ENCODE measurements around the gene MKLN1. TPM values are rescaled to one million over a fixed set of nuclear protein-coding genes. Genes with fewer than 3 reads are reported as not detected.
A peak's percentile ranks its signal among the peaks of the same experiment; 100 is the strongest.

MKLN1 gene
- total and polyA plus RNA-seq, 2 of the 13 experiments (the other 11 are each of a cell fraction or from before 2014, with no cell fraction given), result 33.6 to 43.5 TPM

DNA sequence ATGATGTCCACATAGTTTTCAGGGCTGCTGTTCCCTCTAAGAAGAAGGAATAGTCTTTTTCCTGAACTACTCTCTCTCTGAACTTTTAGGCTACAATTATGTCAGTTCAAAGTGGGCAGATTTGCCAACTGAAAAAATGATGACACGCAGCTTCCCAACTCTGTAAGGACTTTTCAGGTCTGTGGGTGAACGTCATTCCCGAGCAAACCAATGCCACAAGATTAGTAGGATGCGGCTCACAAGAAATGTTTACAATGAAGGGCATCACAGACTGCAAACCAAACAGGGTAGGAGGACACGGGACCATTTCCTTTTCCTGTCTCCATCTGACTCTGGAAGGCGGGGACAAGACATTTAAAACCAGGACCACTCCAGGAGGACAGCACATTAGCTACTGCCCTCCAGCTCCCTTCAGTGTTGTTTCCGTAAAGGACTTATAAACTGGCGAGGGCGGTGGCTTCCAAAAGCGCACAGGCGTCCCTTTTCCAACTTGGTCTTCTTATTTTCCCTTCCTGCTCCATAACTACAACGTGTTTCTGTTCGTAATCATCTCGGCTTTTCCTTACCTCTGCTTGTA lies 539 bp upstream of the MKLN1 start (continued):
- TF ChIP-seq NCOA5 (CRISPR knock-in tag; IDR thresholded peaks at IDR 0.05) (no peak), ZFYVE20 (CRISPR knock-in tag; IDR thresholded peaks at IDR 0.05; ENCODE audit: borderline replicate concordance, low read depth) (no peak), HNF4A (CRISPR knock-in tag; IDR thresholded peaks at IDR 0.05) (0 out of 2 replicates have a peak, but pooled peaks have one; percentile 3), TEAD3 (CRISPR knock-in tag; optimal IDR thresholded peaks at IDR 0.05; ENCODE audit: borderline replicate concordance) (peak; percentile 13), SALL1 (CRISPR knock-in tag; IDR thresholded peaks at IDR 0.05) (no peak), KAT7 (CRISPR knock-in tag; IDR thresholded peaks at IDR 0.05; ENCODE audit: borderline replicate concordance) (no peak), ZNF333 (CRISPR knock-in tag; IDR thresholded peaks at IDR 0.05; ENCODE audit: borderline replicate concordance) (no peak), ZSCAN20 (CRISPR knock-in tag; IDR thresholded peaks at IDR 0.05; ENCODE audit: borderline replicate concordance) (0 out of 2 replicates have a peak, but pooled peaks have one; percentile 34), ZNF678 (CRISPR knock-in tag; IDR thresholded peaks at IDR 0.05) (no peak), DR1 (CRISPR knock-in tag; IDR thresholded peaks at IDR 0.05) (no peak), ZBTB7A (CRISPR knock-in tag; IDR thresholded peaks at IDR 0.05) (no peak), ELF4 (CRISPR knock-in tag; IDR thresholded peaks at IDR 0.05; ENCODE audit: borderline replicate concordance) (no peak; the same call in 1 of the 2 replicates), SP4 (CRISPR knock-in tag; IDR thresholded peaks at IDR 0.05) (no peak), ZNF724P (CRISPR knock-in tag; IDR thresholded peaks at IDR 0.05; ENCODE audit: borderline replicate concordance) (0 out of 2 replicates have a peak, but pooled peaks have one; percentile 4), ZZZ3 (CRISPR knock-in tag; IDR thresholded peaks at IDR 0.05; ENCODE audit: borderline replicate concordance) (no peak), SMARCE1 (IDR thresholded peaks at IDR 0.05; ENCODE audit: borderline replicate concordance) (no peak)
- TF ChIP-seq, protein P1, sequence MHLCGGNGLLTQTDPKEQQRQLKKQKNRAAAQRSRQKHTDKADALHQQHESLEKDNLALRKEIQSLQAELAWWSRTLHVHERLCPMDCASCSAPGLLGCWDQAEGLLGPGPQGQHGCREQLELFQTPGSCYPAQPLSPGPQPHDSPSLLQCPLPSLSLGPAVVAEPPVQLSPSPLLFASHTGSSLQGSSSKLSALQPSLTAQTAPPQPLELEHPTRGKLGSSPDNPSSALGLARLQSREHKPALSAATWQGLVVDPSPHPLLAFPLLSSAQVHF (CRISPR knock-in tag; IDR thresholded peaks at IDR 0.05), result no peak
- TF ChIP-seq, protein P2, sequence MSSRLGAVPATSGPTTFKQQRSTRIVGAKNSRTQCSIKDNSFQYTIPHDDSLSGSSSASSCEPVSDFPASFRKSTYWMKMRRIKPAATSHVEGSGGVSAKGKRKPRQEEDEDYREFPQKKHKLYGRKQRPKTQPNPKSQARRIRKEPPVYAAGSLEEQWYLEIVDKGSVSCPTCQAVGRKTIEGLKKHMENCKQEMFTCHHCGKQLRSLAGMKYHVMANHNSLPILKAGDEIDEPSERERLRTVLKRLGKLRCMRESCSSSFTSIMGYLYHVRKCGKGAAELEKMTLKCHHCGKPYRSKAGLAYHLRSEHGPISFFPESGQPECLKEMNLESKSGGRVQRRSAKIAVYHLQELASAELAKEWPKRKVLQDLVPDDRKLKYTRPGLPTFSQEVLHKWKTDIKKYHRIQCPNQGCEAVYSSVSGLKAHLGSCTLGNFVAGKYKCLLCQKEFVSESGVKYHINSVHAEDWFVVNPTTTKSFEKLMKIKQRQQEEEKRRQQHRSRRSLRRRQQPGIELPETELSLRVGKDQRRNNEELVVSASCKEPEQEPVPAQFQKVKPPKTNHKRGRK (CRISPR knock-in tag; IDR thresholded peaks at IDR 0.05), result peak; percentile 24; the same call in 1 of the 2 replicates
- TF ChIP-seq, protein P3, sequence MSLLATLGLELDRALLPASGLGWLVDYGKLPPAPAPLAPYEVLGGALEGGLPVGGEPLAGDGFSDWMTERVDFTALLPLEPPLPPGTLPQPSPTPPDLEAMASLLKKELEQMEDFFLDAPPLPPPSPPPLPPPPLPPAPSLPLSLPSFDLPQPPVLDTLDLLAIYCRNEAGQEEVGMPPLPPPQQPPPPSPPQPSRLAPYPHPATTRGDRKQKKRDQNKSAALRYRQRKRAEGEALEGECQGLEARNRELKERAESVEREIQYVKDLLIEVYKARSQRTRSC (CRISPR knock-in tag; IDR thresholded peaks at IDR 0.05; ENCODE audit: low read depth), result no peak
- TF ChIP-seq, protein P4, sequence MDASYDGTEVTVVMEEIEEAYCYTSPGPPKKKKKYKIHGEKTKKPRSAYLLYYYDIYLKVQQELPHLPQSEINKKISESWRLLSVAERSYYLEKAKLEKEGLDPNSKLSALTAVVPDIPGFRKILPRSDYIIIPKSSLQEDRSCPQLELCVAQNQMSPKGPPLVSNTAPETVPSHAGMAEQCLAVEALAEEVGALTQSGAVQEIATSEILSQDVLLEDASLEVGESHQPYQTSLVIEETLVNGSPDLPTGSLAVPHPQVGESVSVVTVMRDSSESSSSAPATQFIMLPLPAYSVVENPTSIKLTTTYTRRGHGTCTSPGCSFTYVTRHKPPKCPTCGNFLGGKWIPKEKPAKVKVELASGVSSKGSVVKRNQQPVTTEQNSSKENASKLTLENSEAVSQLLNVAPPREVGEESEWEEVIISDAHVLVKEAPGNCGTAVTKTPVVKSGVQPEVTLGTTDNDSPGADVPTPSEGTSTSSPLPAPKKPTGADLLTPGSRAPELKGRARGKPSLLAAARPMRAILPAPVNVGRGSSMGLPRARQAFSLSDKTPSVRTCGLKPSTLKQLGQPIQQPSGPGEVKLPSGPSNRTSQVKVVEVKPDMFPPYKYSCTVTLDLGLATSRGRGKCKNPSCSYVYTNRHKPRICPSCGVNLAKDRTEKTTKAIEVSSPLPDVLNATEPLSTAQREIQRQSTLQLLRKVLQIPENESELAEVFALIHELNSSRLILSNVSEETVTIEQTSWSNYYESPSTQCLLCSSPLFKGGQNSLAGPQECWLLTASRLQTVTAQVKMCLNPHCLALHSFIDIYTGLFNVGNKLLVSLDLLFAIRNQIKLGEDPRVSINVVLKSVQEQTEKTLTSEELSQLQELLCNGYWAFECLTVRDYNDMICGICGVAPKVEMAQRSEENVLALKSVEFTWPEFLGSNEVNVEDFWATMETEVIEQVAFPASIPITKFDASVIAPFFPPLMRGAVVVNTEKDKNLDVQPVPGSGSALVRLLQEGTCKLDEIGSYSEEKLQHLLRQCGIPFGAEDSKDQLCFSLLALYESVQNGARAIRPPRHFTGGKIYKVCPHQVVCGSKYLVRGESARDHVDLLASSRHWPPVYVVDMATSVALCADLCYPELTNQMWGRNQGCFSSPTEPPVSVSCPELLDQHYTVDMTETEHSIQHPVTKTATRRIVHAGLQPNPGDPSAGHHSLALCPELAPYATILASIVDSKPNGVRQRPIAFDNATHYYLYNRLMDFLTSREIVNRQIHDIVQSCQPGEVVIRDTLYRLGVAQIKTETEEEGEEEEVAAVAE (CRISPR knock-in tag; IDR thresholded peaks at IDR 0.05; ENCODE audit: borderline replicate concordance), result no peak
- TF ChIP-seq, protein P5, sequence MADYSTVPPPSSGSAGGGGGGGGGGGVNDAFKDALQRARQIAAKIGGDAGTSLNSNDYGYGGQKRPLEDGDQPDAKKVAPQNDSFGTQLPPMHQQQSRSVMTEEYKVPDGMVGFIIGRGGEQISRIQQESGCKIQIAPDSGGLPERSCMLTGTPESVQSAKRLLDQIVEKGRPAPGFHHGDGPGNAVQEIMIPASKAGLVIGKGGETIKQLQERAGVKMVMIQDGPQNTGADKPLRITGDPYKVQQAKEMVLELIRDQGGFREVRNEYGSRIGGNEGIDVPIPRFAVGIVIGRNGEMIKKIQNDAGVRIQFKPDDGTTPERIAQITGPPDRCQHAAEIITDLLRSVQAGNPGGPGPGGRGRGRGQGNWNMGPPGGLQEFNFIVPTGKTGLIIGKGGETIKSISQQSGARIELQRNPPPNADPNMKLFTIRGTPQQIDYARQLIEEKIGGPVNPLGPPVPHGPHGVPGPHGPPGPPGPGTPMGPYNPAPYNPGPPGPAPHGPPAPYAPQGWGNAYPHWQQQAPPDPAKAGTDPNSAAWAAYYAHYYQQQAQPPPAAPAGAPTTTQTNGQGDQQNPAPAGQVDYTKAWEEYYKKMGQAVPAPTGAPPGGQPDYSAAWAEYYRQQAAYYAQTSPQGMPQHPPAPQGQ (CRISPR knock-in tag; IDR thresholded peaks at IDR 0.05; ENCODE audit: borderline replicate concordance), result 0 out of 2 replicates have a peak, but pooled peaks have one; percentile 68

Measured in HepG2 (cell line).